Left ventricle myocardium inferior (tissue), 1 donor: ENCODE results near the gene XKR3. TPM values are rescaled to one million over a fixed set of nuclear protein-coding genes. Genes with fewer than 3 reads are reported as not detected.
"Not testable (repeated sequence)": the region's sequence is repeated elsewhere in the genome, so short reads cannot be mapped to it uniquely, and the experiment has no call there.

Source experiments
- DNase-seq: peaks from one replicate; pipeline ENCODE4 v3.0.0-alpha.2; 2020
- H3K27ac ChIP-seq: fragments of 200-600 bp; replicated peaks from 2 replicates; pipeline ENCODE4 v1.8.0; 2021
- H3K27me3 ChIP-seq: fragments of 200-600 bp; 2 replicates; pipeline ENCODE4 v1.8.0; 2021; ENCODE audit warnings: low read depth
- H3K36me3 ChIP-seq: fragments of 200-600 bp; 2 replicates; pipeline ENCODE4 v1.8.0; 2021
- H3K4me1 ChIP-seq: fragments of 200-600 bp; 2 replicates; pipeline ENCODE4 v1.8.0; 2021
- H3K4me3 ChIP-seq: fragments of 200-600 bp; 2 replicates; pipeline ENCODE4 v1.8.0; 2021; ENCODE audit warnings: mild to moderate bottlenecking, moderate library complexity
- H3K9me3 ChIP-seq: fragments of 200-600 bp; replicated peaks from 2 replicates; pipeline ENCODE4 v1.8.0; 2021
- intact Hi-C: fragments of 100-400 bp; cut with micrococcal nuclease; formaldehyde crosslinking; loops from one replicate; pipeline ENCODE4 v1.11.0; 2022
- total RNA-seq: library from RNA; stranded (reverse); fragmentation: NEBNext Ultra II Directional; extraction: Animal tissue kit (Norgen Biotek cat#: 25700); gene quantifications from one replicate; pipeline ENCODE4 v1.2.1, GENCODE V29; 2021
- TF ChIP-seq, protein P1 (sequence below): fragments of 200-600 bp; IDR thresholded peaks from 2 replicates; pipeline ENCODE4 v1.8.0; 2021; ENCODE audit warnings: antibody characterized with exemption, mild to moderate bottlenecking, borderline replicate concordance
- donor health status: DM: no; HTN: yes; CAD: no; lungs with severe emphysema.

Gene XKR3
- total RNA-seq, 1 donor from 2014 or later = not detected

DNA sequence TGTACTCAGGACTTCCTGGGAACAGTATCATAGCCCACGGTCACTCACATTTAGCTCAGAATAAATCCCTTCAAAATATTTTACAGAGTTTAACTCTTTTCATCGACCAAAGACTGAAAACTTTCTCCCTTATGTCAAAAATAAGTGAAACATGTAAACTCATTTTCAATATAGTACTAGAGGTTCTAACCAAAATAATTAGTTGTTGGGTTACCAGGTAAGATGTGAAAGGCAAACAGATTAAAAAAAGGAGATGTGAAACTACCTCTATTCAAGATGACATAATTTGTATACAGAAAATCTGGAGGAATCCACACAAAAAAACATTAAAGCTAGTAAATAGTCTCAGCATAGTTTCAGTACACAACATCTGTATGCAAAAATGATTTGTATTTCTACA, 20.3 kb downstream of the XKR3 start:
- intact Hi-C loops = no loop called here
- Histone ChIP-seq H3K4me1 (no peaks in the 10 kb centered on the region), H3K36me3 (no peaks in the 10 kb centered on the region), H3K27me3 (no peaks in the 10 kb centered on the region), H3K27ac (no peak overlapping the region), H3K4me3 (no peak overlapping the region), H3K9me3 (no peaks in the 10 kb centered on the region)
- no peak for DNase-seq
- TF ChIP-seq, protein P1, sequence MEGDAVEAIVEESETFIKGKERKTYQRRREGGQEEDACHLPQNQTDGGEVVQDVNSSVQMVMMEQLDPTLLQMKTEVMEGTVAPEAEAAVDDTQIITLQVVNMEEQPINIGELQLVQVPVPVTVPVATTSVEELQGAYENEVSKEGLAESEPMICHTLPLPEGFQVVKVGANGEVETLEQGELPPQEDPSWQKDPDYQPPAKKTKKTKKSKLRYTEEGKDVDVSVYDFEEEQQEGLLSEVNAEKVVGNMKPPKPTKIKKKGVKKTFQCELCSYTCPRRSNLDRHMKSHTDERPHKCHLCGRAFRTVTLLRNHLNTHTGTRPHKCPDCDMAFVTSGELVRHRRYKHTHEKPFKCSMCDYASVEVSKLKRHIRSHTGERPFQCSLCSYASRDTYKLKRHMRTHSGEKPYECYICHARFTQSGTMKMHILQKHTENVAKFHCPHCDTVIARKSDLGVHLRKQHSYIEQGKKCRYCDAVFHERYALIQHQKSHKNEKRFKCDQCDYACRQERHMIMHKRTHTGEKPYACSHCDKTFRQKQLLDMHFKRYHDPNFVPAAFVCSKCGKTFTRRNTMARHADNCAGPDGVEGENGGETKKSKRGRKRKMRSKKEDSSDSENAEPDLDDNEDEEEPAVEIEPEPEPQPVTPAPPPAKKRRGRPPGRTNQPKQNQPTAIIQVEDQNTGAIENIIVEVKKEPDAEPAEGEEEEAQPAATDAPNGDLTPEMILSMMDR = no peak

DNA sequence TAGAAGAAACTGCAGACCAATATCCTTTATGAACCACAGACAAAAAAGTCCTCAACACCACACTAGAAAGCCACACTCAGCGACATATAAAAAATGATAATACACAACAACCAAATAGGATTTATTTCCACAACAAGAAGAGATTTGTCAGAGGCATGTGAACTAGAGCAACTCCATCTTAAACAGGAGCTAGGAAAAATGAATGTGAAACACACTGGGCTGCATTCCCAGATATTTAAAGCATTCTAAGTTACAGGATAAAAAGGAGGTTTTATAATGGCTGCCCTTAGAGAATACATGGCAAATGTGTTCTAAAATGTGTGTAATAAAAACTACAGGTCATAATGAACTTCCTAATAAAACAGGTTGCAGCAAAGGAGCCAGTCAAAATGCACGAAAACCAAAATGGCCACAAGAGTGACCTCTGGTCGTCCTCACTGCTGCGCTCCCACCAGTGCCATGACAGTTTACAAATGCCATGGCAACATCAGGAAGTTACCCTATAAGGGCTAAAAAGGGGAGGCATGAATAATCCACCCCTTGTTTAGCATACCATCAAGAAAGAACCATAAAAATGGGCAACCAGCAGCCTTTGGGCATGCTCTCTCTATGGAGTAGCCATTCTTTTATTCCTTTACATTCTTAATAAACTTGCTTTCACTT, 21.8 kb downstream of the XKR3 start:
- H3K9me3 ChIP-seq = no peaks in the 10 kb centered on the region
- H3K36me3 ChIP-seq = no peaks in the 10 kb centered on the region
- DNase-seq = no peak
- TF ChIP-seq, protein P1 = no peak
- H3K4me1 ChIP-seq = no peaks in the 10 kb centered on the region
- no peak overlapping the region for H3K27ac ChIP-seq
- no peaks in the 10 kb centered on the region for H3K27me3 ChIP-seq
- no peak overlapping the region for H3K4me3 ChIP-seq
- intact Hi-C loops = no loop called here

DNA sequence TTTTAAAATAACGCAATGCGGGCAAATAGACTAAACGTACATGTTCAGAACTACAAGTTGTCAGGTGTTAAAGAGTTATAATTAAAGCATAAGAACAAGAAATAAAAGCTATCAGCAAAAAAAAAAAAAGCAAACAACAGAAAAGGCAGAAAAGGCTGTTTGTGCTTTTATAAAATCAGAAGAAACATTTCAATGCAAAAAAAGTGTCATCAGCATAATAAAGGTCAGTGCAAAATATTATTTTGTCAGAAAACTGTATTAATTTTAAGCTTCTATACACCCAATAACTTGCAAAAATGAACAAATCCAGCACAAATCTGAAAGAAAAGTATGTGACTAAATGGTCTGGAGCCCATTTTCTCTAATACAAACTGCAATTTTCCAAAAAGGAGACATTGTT, 23.6 kb downstream of the XKR3 start:
- no peaks in the 10 kb centered on the region for H3K27me3 ChIP-seq
- H3K4me1 ChIP-seq = no peaks in the 10 kb centered on the region
- intact Hi-C loops = no loop called here
- no peak for DNase-seq
- no peak overlapping the region for H3K27ac ChIP-seq
- H3K36me3 ChIP-seq = no peaks in the 10 kb centered on the region
- TF ChIP-seq, protein P1 = no peak
- no peaks in the 10 kb centered on the region for H3K9me3 ChIP-seq
- H3K4me3 ChIP-seq = no peak overlapping the region

DNA sequence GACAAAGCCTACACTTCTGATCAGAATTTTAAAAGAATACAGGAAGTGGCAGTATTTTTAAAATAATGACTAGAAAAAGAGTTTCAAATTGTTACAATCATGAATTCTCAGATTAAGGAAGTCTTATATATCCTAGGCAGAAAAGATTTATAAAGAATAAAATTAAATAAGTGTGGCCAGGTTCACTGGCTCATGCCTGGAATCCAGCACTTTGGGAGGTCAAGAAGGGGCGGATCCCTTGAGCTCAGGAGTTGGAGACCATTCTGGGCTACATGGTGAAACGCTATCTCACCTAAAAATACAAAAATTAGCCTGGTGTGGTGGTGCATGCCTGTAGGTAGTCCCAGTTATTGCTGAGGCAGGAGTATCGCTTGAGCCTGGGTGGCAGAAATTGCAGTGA, 24.1 kb downstream of the XKR3 start:
- no peak for DNase-seq
- no peaks in the 10 kb centered on the region for H3K4me1 ChIP-seq
- H3K27ac ChIP-seq = no peak overlapping the region
- intact Hi-C loops = no loop called here
- H3K9me3 ChIP-seq = no peaks in the 10 kb centered on the region
- H3K36me3 ChIP-seq = no peaks in the 10 kb centered on the region
- H3K27me3 ChIP-seq = no peaks in the 10 kb centered on the region
- H3K4me3 ChIP-seq = no peak overlapping the region
- TF ChIP-seq, protein P1 = no peak

DNA sequence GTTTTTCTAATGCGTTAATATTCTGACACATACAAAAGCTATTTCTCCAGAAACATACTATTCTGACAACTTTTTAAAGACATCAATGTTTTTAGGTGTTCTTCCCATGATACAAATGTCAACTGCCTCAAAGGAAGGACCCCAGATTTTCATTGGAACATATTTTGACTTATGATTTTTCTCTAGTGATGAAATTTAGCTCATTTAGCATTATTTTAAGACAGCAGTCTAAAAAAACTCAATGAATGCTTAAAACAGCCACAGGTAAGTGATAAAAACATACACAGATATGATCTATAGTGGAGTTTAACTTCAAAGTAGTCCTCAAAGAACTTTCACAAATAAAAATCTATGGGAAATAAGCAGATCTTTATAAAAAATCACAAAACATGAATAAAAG, 24.9 kb downstream of the XKR3 start:
- no peaks in the 10 kb centered on the region for H3K27me3 ChIP-seq
- no peak overlapping the region for H3K4me3 ChIP-seq
- H3K4me1 ChIP-seq = no peaks in the 10 kb centered on the region
- no peak overlapping the region for H3K27ac ChIP-seq
- no peak for DNase-seq
- TF ChIP-seq, protein P1 = no peak
- intact Hi-C loops = no loop called here
- no peaks in the 10 kb centered on the region for H3K36me3 ChIP-seq
- no peaks in the 10 kb centered on the region for H3K9me3 ChIP-seq

DNA sequence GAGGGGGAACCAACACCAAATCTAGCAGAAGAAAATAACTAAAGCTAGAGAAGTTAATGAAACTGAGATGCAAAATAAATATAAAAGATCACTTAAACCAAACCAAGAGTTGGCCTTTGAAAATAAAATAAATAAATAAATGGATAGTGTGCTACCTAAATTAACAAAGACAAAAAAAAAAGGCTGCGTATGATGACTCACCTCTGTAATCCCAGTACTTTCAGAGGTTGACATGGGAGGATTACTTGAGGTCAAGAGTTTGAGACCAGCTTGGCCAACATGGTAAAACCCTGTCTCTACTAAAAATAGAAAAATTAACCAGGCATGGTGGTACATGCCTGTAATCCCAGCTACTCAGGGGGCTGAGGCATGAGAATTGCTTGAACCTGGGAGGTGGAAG, 29.7 kb downstream of the XKR3 start:
- H3K4me1 ChIP-seq, H3K9me3 ChIP-seq, H3K4me3 ChIP-seq, DNase-seq, H3K27me3 ChIP-seq, intact Hi-C loops, H3K36me3 ChIP-seq, H3K27ac ChIP-seq: not testable (repeated sequence)
